Suprapubic skin (tissue), 4 donors: ENCODE measurements around the gene VWA3B.

Experiments
- CTCF ChIP-seq, 2 donors: fragments of 200-600 bp in 1 of 2; fragments of 450-650 bp in 1 of 2; sonication (generic) in 1 of 2; IDR thresholded peaks; one replicate each; pipeline ENCODE4 v1.5.1; 2016 to 2019; ENCODE audit warnings: antibody characterized with exemption in 2 of 2, mild to moderate bottlenecking in 1 of 2, moderate library complexity in 1 of 2
- POLR2A ChIP-seq, 2 donors: fragments of 450-650 bp; IDR thresholded peaks; one replicate each; pipeline ENCODE4 v1.6.1; 2017; ENCODE audit warnings: antibody characterized with exemption in 2 of 2, mild to moderate bottlenecking in 2 of 2, moderate library complexity in 2 of 2
- POLR2AphosphoS5 ChIP-seq, 3 donors: sonication (generic); formaldehyde crosslinking; IDR thresholded peaks; one replicate each; pipeline ENCODE4 v1.6.1; 2017; ENCODE audit warnings: antibody characterized with exemption in 3 of 3

GRCh38 chr2:98311771-98312545 lies 225.0 kb downstream of the VWA3B start:
- no peak for TF ChIP-seq CTCF (IDR thresholded peaks at IDR 0.05)
- TF ChIP-seq POLR2AphosphoS5 (IDR thresholded peaks at IDR 0.05): no peak
- no peak for TF ChIP-seq POLR2A (IDR thresholded peaks at IDR 0.05)
